Colonic mucosa (tissue), 4 donors: Measurements from ENCODE around the gene GRM5. TPM values are rescaled to one million over a fixed set of nuclear protein-coding genes. Genes with fewer than 3 reads are reported as not detected.
A peak's percentile ranks its signal among the peaks of the same experiment; 100 is the strongest.

Experiments used
- DNase-seq: peaks from one replicate; pipeline ENCODE4 v3.0.0-alpha.2; 2020
- H3K27ac ChIP-seq: fragments of 200-600 bp; one replicate; pipeline ENCODE4 v1.8.0; 2021
- H3K27me3 ChIP-seq: fragments of 200-600 bp; one replicate; pipeline ENCODE4 v1.8.0; 2021
- H3K36me3 ChIP-seq: fragments of 200-600 bp; one replicate; pipeline ENCODE4 v1.8.0; 2021
- H3K4me1 ChIP-seq: fragments of 200-600 bp; one replicate; pipeline ENCODE4 v1.8.0; 2021; ENCODE audit warnings: mild to moderate bottlenecking
- H3K4me3 ChIP-seq: fragments of 200-600 bp; one replicate; pipeline ENCODE4 v1.8.0; 2021
- H3K9ac ChIP-seq, 2 donors: one replicate each; pipeline ENCODE4 v1.7.0; 2013; ENCODE audit warnings: control low read depth in 2 of 2, low read depth in 2 of 2, low read length in 2 of 2
- H3K9me3 ChIP-seq: fragments of 200-600 bp; one replicate; pipeline ENCODE4 v1.8.0; 2021
- intact Hi-C: fragments of 100-400 bp; cut with DNase I; formaldehyde crosslinking; loops from one replicate; pipeline ENCODE4 v1.14.1; 2022
- total RNA-seq, 2 donors: library from RNA; stranded (reverse); fragmentation: NEBNext Ultra II Directional in 1 of 2; extraction: Animal tissue kit (Norgen Biotek cat#: 25700) in 1 of 2; gene quantifications; one replicate each; pipeline ENCODE4 v1.2.1, GENCODE V29; 2021
- TF ChIP-seq, protein P1 (sequence below): fragments of 200-600 bp; IDR thresholded peaks from one replicate; pipeline ENCODE4 v1.8.0; 2022; ENCODE audit warnings: antibody characterized with exemption, mild to moderate bottlenecking
- donor health status: healthy.
- donor health status: DM: no; HTN: no; CAD: no.
- donor health status: DM: no; HTN: no; CAD: no.

The GRM5 gene
- total RNA-seq, 2 donors from 2014 or later: not detected

- intact Hi-C loops: no loop called here
- no peaks in the 10 kb centered on the region for H3K36me3 ChIP-seq
- H3K27me3 ChIP-seq: no peaks in the 10 kb centered on the region
- H3K27ac ChIP-seq: no peak overlapping the region
- no peaks in the 10 kb centered on the region for H3K4me1 ChIP-seq
- TF ChIP-seq, protein P1, sequence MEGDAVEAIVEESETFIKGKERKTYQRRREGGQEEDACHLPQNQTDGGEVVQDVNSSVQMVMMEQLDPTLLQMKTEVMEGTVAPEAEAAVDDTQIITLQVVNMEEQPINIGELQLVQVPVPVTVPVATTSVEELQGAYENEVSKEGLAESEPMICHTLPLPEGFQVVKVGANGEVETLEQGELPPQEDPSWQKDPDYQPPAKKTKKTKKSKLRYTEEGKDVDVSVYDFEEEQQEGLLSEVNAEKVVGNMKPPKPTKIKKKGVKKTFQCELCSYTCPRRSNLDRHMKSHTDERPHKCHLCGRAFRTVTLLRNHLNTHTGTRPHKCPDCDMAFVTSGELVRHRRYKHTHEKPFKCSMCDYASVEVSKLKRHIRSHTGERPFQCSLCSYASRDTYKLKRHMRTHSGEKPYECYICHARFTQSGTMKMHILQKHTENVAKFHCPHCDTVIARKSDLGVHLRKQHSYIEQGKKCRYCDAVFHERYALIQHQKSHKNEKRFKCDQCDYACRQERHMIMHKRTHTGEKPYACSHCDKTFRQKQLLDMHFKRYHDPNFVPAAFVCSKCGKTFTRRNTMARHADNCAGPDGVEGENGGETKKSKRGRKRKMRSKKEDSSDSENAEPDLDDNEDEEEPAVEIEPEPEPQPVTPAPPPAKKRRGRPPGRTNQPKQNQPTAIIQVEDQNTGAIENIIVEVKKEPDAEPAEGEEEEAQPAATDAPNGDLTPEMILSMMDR: no peak
- DNase-seq: no peak
- H3K4me3 ChIP-seq: no peak overlapping the region
- H3K9me3 ChIP-seq: no peaks in the 10 kb centered on the region
- H3K9ac ChIP-seq: no peak overlapping the region
These were observed 510.6 kb downstream of the GRM5 start for GRCh38 chr11:88555018-88555828.

DNA sequence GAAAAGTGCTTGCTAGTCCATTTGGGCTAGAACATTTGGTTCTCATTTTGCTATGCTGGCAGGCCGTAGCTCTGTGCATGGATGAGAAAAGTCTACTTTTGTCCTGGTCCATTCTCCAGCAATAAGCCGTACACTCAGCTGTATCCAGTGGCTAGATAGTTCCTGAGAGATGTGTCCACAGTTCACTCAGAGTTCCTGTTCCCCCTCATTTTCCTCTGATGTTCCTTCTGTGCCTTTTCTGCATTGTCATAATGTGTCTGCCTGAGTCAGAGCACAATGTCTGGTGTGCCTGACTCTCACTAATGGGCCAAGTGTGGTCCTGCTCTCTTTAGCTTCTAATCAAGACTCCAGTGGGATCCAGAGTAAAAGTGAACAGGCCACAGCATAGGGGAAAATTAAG, 512.6 kb downstream of the GRM5 start:
- Histone ChIP-seq H3K4me3 (no peak overlapping the region), H3K9ac (no peak overlapping the region), H3K4me1 (no peaks in the 10 kb centered on the region), H3K36me3 (no peaks in the 10 kb centered on the region), H3K27me3 (no peaks in the 10 kb centered on the region), H3K27ac (no peak overlapping the region), H3K9me3 (no peaks in the 10 kb centered on the region)
- DNase-seq: no peak
- intact Hi-C loops: no loop called here
- TF ChIP-seq, protein P1: no peak

- intact Hi-C loops: no loop called here
- Histone ChIP-seq H3K4me1 (no peaks in the 10 kb centered on the region), H3K9ac (no peak overlapping the region)
These were observed 513.3 kb downstream of the GRM5 start for GRCh38 chr11:88552379-88553062.

DNA sequence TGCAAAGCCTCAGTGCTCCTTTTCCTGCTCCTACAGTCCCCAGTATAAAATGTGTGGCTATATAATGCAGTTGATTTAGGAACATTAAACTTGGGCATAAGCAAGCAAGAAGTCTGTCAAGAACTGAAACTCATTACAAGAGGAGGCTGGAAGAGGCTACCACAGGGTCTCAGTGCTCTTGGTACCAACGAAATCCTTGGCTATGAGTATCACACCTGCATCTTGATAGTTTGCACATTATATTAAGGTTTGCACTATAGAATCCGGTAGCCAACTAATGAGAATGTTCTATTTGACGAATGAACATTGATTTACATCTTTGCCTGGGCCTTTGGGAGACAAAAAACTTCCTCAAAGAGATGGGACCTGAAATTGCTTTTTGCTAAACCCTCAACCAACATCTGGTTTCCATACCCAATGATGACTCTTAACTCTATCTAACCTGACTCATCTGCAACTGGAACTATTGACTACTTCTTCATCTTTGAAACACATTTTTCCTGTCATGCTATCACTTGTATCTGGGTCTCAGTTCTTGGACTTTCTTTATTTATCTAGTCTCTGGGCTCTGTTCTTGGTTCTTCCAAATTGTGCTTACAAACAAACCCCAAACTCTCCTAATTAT, 521.0 kb downstream of the GRM5 start:
- intact Hi-C loops: loop anchor here (1.0 to 5.0 kb wide), 3 partner anchors 312 to 1192 kb away; no protein-coding TSS in a partner anchor
- Histone ChIP-seq H3K27me3 (no peaks in the 10 kb centered on the region), H3K36me3 (no peaks in the 10 kb centered on the region), H3K27ac (no peak overlapping the region), H3K9ac (no peak overlapping the region), H3K4me1 (no peaks in the 10 kb centered on the region), H3K9me3 (no peaks in the 10 kb centered on the region), H3K4me3 (no peak overlapping the region)
- TF ChIP-seq, protein P1: peak; percentile 3
- DNase-seq: no peak

More at GRCh38 chr11:88552379-88553062, 513.3 kb downstream of the GRM5 start:
- DNase-seq: peak; percentile 44
- TF ChIP-seq, protein P1: peak; percentile 63
- no peak overlapping the region for H3K27ac ChIP-seq
- H3K27me3 ChIP-seq: no peaks in the 10 kb centered on the region
- H3K9me3 ChIP-seq: no peaks in the 10 kb centered on the region
- H3K4me3 ChIP-seq: no peak overlapping the region
- H3K36me3 ChIP-seq: no peaks in the 10 kb centered on the region

DNA sequence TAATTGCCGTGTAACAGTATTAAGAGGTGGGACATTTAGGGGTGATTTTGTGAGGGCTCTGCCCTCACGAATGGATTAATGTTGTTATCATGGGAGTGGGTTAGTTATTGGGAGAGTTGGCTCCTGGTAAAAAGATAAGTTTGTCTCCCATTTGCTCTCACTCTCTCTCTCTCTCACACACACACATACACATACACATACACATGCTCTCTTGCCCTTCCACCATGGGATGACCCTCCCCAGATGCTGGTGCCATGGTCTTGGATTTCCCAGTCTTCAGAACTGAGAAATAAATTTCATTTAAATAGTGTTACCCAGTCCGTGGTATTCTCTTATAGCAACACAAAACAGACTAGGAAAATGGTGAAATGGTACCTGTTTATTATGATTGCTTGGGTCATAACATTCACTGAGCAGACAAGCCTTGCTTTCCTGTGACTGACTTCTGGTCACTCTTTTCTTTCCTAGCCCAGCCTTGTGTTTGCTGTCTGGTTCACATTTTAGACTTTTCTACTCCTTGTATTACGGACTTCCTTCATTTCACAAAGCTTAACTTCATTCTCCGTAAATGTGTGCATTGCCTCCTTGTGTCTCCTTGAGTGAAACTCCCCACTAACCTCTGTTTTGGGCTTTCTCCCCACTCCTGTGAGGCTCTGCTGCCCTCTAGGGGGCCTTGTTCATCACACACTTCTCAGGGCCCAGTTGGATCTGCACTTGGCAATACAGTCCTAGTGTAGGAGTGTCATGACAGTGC, 521.7 kb downstream of the GRM5 start:
- Histone ChIP-seq H3K4me1 (no peaks in the 10 kb centered on the region), H3K4me3 (no peak overlapping the region), H3K9ac (no peak overlapping the region), H3K9me3 (no peaks in the 10 kb centered on the region), H3K27ac (no peak overlapping the region), H3K36me3 (no peaks in the 10 kb centered on the region), H3K27me3 (no peaks in the 10 kb centered on the region)
- peak; percentile 84 for DNase-seq
- TF ChIP-seq, protein P1: peak; percentile 88
- intact Hi-C loops: loop anchor here (1.0 to 5.0 kb wide), 3 partner anchors 311 to 1192 kb away; no protein-coding TSS in a partner anchor
